K562 (cell line): ENCODE data around the gene MSI1.

Experiments
- ATF1 ChIP-seq, 2 experiments: fragments of 450-650 bp in 1 of 2; IDR thresholded peaks; 2 replicates each; pipeline ENCODE4 v1.6.1; 2016; ENCODE audit warnings: missing compliant biosample characterization in 1 of 2, missing genetic modification characterization in 1 of 2
- CBX2 ChIP-seq: fragments of 200-600 bp; sonication (generic); IDR thresholded peaks from one replicate; pipeline ENCODE4 v1.6.1; 2012; ENCODE audit warnings: mild to moderate bottlenecking, low read length, inconsistent platforms; ENCODE audit not compliant: insufficient read depth, poor library complexity, severe bottlenecking
- FOXM1 ChIP-seq, 2 experiments: fragments of 450-650 bp in 1 of 2; sonication (generic) in 1 of 2; formaldehyde crosslinking in 1 of 2; IDR thresholded peaks; 2 replicates each; pipeline versions ENCODE4 v1.6.1 to v1.9.0; 2017 to 2022; ENCODE audit warnings: low read depth in 2 of 2, mild to moderate bottlenecking in 2 of 2, missing genetic modification reagents in 1 of 2, moderate library complexity in 1 of 2
- SIN3A ChIP-seq, 2 experiments: fragments of 150-350 bp in 1 of 2; IDR thresholded peaks; 2 replicates each; pipeline ENCODE4 v1.6.1; 2011 to 2016; ENCODE audit warnings: borderline replicate concordance in 2 of 2, low read depth in 2 of 2, low read length in 2 of 2, mild to moderate bottlenecking in 2 of 2, moderate library complexity in 2 of 2; ENCODE audit not compliant: control insufficient read depth in 1 of 2
- SOX6 ChIP-seq: fragments of 450-650 bp; IDR thresholded peaks from 2 replicates; pipeline ENCODE4 v1.6.1; 2014; ENCODE audit warnings: mild to moderate bottlenecking
- ZHX1 ChIP-seq: fragments of 150-350 bp; conservative IDR thresholded peaks from 2 replicates; pipeline ENCODE4 v1.6.1; 2014; ENCODE audit warnings: low read length
- ZNF253 ChIP-seq: fragments of 250-450 bp; sonication (Bioruptor Pico); conservative IDR thresholded peaks from 2 replicates; pipeline ENCODE4 v1.6.1; 2021; ENCODE audit warnings: mild to moderate bottlenecking

GRCh38 chr12:120314220-120314619 lies 54.7 kb downstream of the MSI1 start:
- TF ChIP-seq FOXM1 (IDR thresholded peaks at IDR 0.05; ENCODE audit: low read depth), result no peak
- TF ChIP-seq FOXM1 (CRISPR knock-in tag; IDR thresholded peaks at IDR 0.05; ENCODE audit: low read depth), result no peak
- no peak for TF ChIP-seq SIN3A (IDR thresholded peaks at IDR 0.05; ENCODE audit: borderline replicate concordance in 2 of 2, control insufficient read depth in 1 of 2, low read depth in 2 of 2, low read length in 2 of 2)
- no peak for TF ChIP-seq ATF1 (CRISPR knock-in tag; IDR thresholded peaks at IDR 0.05)
- TF ChIP-seq ATF1 (tag; IDR thresholded peaks at IDR 0.05), result no peak
- TF ChIP-seq CBX2, result no peak
- no peak for TF ChIP-seq SOX6
- no peak for TF ChIP-seq ZHX1
- TF ChIP-seq ZNF253 (CRISPR knock-in tag), result no peak
